HG03354 (cell line): ENCODE data around the gene MYBPC2.
A peak's percentile ranks its signal among the peaks of the same experiment; 100 is the strongest.
"Not testable (repeated sequence)": the region's sequence is repeated elsewhere in the genome, so short reads cannot be mapped to it uniquely, and the experiment has no call there.

Experiments used
- ATAC-seq: cut with Tn5 transposase; IDR thresholded peaks from one replicate; pipeline ENCODE4 v1.9.1; 2021; ENCODE audit warnings: mild to moderate bottlenecking; ENCODE audit not compliant: unreplicated experiment, poor library complexity, severe bottlenecking

Gene MYBPC2

GRCh38 chr19:50453243-50453642, 20.6 kb downstream of the MYBPC2 start:
- ATAC-seq = no peak

GRCh38 chr19:50455992-50456391, 23.3 kb downstream of the MYBPC2 start:
- no peak for ATAC-seq

GRCh38 chr19:50457300-50457699, 24.6 kb downstream of the MYBPC2 start:
- no peak for ATAC-seq

- ATAC-seq = no peak
Measured at GRCh38 chr19:50458396-50459066, 25.8 kb downstream of the MYBPC2 start.

GRCh38 chr19:50459067-50459456, 26.4 kb downstream of the MYBPC2 start:
- ATAC-seq = no peak

- ATAC-seq = no peak
Measured at GRCh38 chr19:50459638-50460037, 26.9 kb downstream of the MYBPC2 start.

- ATAC-seq = peak; percentile 74
Measured at GRCh38 chr19:50460161-50460765, 27.6 kb downstream of the MYBPC2 start.

- ATAC-seq = peak; percentile 52
Measured at GRCh38 chr19:50461066-50461875, 28.6 kb downstream of the MYBPC2 start.

GRCh38 chr19:50462970-50463369, 30.3 kb downstream of the MYBPC2 start:
- no peak for ATAC-seq

GRCh38 chr19:50464348-50464747, 31.7 kb downstream of the MYBPC2 start:
- no peak for ATAC-seq

GRCh38 chr19:50465000-50465399, 32.3 kb downstream of the MYBPC2 start:
- ATAC-seq = no peak

- ATAC-seq = no peak
Measured at GRCh38 chr19:50465986-50466705, 33.5 kb downstream of the MYBPC2 start.

- no peak for ATAC-seq
Measured at GRCh38 chr19:50466706-50467039, 34.0 kb downstream of the MYBPC2 start.

- ATAC-seq = no peak
Measured at GRCh38 chr19:50467566-50467965, 34.9 kb downstream of the MYBPC2 start.

GRCh38 chr19:50468818-50469217, 36.1 kb downstream of the MYBPC2 start:
- no peak for ATAC-seq

- not testable (repeated sequence) for ATAC-seq
Measured at GRCh38 chr19:50473336-50473735, 40.6 kb downstream of the MYBPC2 start.

GRCh38 chr19:50475101-50475568, 42.4 kb downstream of the MYBPC2 start:
- ATAC-seq = no peak

- peak; percentile 18 for ATAC-seq
Measured at GRCh38 chr19:50475736-50476223, 43.1 kb downstream of the MYBPC2 start.

- ATAC-seq = peak; percentile 92
Measured at GRCh38 chr19:50476224-50476906, 43.7 kb downstream of the MYBPC2 start, which contains the start of the genes EMC10 and GARIN5A. EMC10 (plus strand) TSS chr19:50476507; CDS start chr19:50476545, 38 bp downstream. GARIN5A (minus strand) TSS chr19:50476848; CDS start chr19:50476388, 460 bp downstream.
